IMR-90 (cell line): ENCODE data around the gene COL19A1. TPM values are rescaled to one million over a fixed set of nuclear protein-coding genes. Genes with fewer than 3 reads are reported as not detected.

Source experiments
- ATAC-seq: fragments of 200-7000 bp; cut with Tn5 transposase; 2 replicates; pipeline ENCODE4 v1.9.1; 2020; ENCODE audit warnings: low read depth, mild to moderate bottlenecking, moderate library complexity
- BruUV-seq: library from RNA; stranded (reverse); fragments of 400-500 nt; replicated peaks from 2 replicates; lab custom pipeline; 2021; lab: Mats Ljungman, UMichigan
- CTCF ChIA-PET: fragments of 300-600 bp; formaldehyde crosslinking; extraction: SDS; loops from one replicate; lab custom pipeline; 2021; ENCODE audit warnings: antibody characterized with exemption; lab: Yijun Ruan, JAX
- POLR2A ChIA-PET: fragments of 300-600 bp; sonication (Branson Sonifier 250); formaldehyde crosslinking; loops from one replicate; lab custom pipeline; 2022; ENCODE audit warnings: antibody characterized with exemption; ENCODE audit not compliant: unreplicated experiment; lab: Charles Lee
- DNase-seq: peaks from one replicate; pipeline ENCODE4 v3.0.0; 2013
- H2AFZ ChIP-seq: replicated peaks from 2 replicates; pipeline ENCODE3; 2013; ENCODE audit warnings: low read length, mild to moderate bottlenecking; ENCODE audit not compliant: poor library complexity
- H2AK5ac ChIP-seq: 2 replicates; pipeline ENCODE4 v1.6.1; 2013; ENCODE audit warnings: low read depth, low read length, inconsistent platforms
- H2AK9ac ChIP-seq: replicated peaks from 2 replicates; pipeline ENCODE3; 2013; ENCODE audit warnings: mild to moderate bottlenecking, low read depth, low read length, moderate library complexity; ENCODE audit not compliant: poor library complexity
- H2BK120ac ChIP-seq: 2 replicates; pipeline ENCODE4 v1.6.1; 2013; ENCODE audit warnings: low read depth, low read length, inconsistent platforms
- H2BK15ac ChIP-seq: 3 replicates; pipeline ENCODE4 v1.6.1; 2013; ENCODE audit warnings: low read depth, low read length, inconsistent platforms
- H2BK20ac ChIP-seq: 2 replicates; pipeline ENCODE4 v1.6.1; 2013; ENCODE audit warnings: low read depth, mild to moderate bottlenecking, inconsistent platforms, low read length, moderate library complexity
- H2BK5ac ChIP-seq: 2 replicates; pipeline ENCODE4 v1.6.1; 2013; ENCODE audit warnings: mild to moderate bottlenecking, low read depth, low read length, inconsistent platforms; ENCODE audit not compliant: poor library complexity, severe bottlenecking
- H3K14ac ChIP-seq: replicated peaks from 2 replicates; pipeline ENCODE4 v1.6.1; 2013; ENCODE audit warnings: low read depth, low read length, inconsistent platforms
- H3K18ac ChIP-seq: 2 replicates; pipeline ENCODE4 v1.6.1; 2013; ENCODE audit warnings: low read depth, low read length, control low read depth
- H3K23ac ChIP-seq: 2 replicates; pipeline ENCODE4 v1.6.1; 2013; ENCODE audit warnings: low read depth, low read length, inconsistent platforms
- H3K27ac ChIP-seq: 2 replicates; pipeline ENCODE4 v1.5.1; 2013; ENCODE audit warnings: mild to moderate bottlenecking, control low read depth, low read length; ENCODE audit not compliant: insufficient read depth
- H3K27me3 ChIP-seq: 2 replicates; pipeline ENCODE4 v1.6.1; 2013; ENCODE audit warnings: low read length; ENCODE audit not compliant: control insufficient read depth, insufficient read depth
- H3K36me3 ChIP-seq: 2 replicates; pipeline ENCODE4 v1.6.1; 2013; ENCODE audit warnings: low read length, mixed read lengths; ENCODE audit not compliant: control insufficient read depth, insufficient read depth
- H3K4ac ChIP-seq: 2 replicates; pipeline ENCODE4 v1.6.1; 2013; ENCODE audit warnings: low read depth, low read length, inconsistent platforms
- H3K4me1 ChIP-seq: 2 replicates; pipeline ENCODE4 v1.6.1; 2013; ENCODE audit warnings: low read length, mixed read lengths; ENCODE audit not compliant: control insufficient read depth, insufficient read depth
- H3K4me2 ChIP-seq: 2 replicates; pipeline ENCODE4 v1.6.1; 2013; ENCODE audit warnings: low read depth, mild to moderate bottlenecking, control low read depth, low read length, moderate library complexity
- H3K4me3 ChIP-seq: 2 replicates; pipeline ENCODE4 v1.5.1; 2013; ENCODE audit warnings: low read depth, mild to moderate bottlenecking, control low read depth, low read length, moderate library complexity; ENCODE audit not compliant: insufficient read depth
- H3K56ac ChIP-seq: 2 replicates; pipeline ENCODE4 v1.6.1; 2013; ENCODE audit warnings: low read length, inconsistent platforms; ENCODE audit not compliant: insufficient read depth; ENCODE audit errors: extremely low read depth
- H3K79me1 ChIP-seq, 2 experiments: 2 replicates each; pipeline ENCODE4 v1.6.1; 2013; ENCODE audit warnings: low read length in 2 of 2, inconsistent platforms in 1 of 2, low read depth in 1 of 2
- H3K9ac ChIP-seq: 2 replicates; pipeline ENCODE4 v1.6.1; 2013; ENCODE audit warnings: low read depth, low read length, control low read depth
- H3K9me1 ChIP-seq: 2 replicates; pipeline ENCODE4 v1.6.1; 2013; ENCODE audit warnings: low read length, inconsistent platforms; ENCODE audit not compliant: insufficient read depth
- H3K9me3 ChIP-seq: 2 replicates; pipeline ENCODE4 v1.6.1; 2013; ENCODE audit warnings: low read length; ENCODE audit not compliant: control insufficient read depth, insufficient read depth
- H4K20me1 ChIP-seq: 2 replicates; pipeline ENCODE4 v1.6.1; 2013; ENCODE audit warnings: low read length, inconsistent platforms; ENCODE audit not compliant: insufficient read depth
- H4K5ac ChIP-seq: 2 replicates; pipeline ENCODE4 v1.6.1; 2013; ENCODE audit warnings: mild to moderate bottlenecking, low read depth, low read length, control low read depth
- H4K8ac ChIP-seq, 2 experiments: 2 replicates each; pipeline ENCODE4 v1.6.1; 2013; ENCODE audit warnings: low read depth in 2 of 2, low read length in 2 of 2, control low read depth in 1 of 2, inconsistent platforms in 1 of 2
- H4K91ac ChIP-seq: 2 replicates; pipeline ENCODE4 v1.6.1; 2013; ENCODE audit warnings: low read depth, low read length, inconsistent platforms; ENCODE audit not compliant: insufficient read depth
- BHLHE40 ChIP-seq: fragments of 150-350 bp; IDR thresholded peaks from 2 replicates; pipeline ENCODE4 v1.6.1; 2016; ENCODE audit warnings: mild to moderate bottlenecking, low read depth, low read length
- CEBPB ChIP-seq: IDR thresholded peaks from 2 replicates; pipeline ENCODE4 v1.6.1; 2012; ENCODE audit warnings: low read depth, low read length, improper control_type of control experiment
- ELK1 ChIP-seq: fragments of 150-350 bp; IDR thresholded peaks from 2 replicates; pipeline ENCODE4 v1.6.1; 2016; ENCODE audit warnings: low read depth, mild to moderate bottlenecking, low read length, moderate library complexity, borderline replicate concordance
- FOS ChIP-seq: fragments of 150-350 bp; IDR thresholded peaks from 2 replicates; pipeline ENCODE4 v1.6.1; 2016; ENCODE audit warnings: low read depth, low read length
- MAFK ChIP-seq: IDR thresholded peaks from 2 replicates; pipeline ENCODE4 v1.6.1; 2012; ENCODE audit warnings: low read depth, low read length, improper control_type of control experiment
- MXI1 ChIP-seq: IDR thresholded peaks from 2 replicates; pipeline ENCODE4 v1.6.1; 2012; ENCODE audit warnings: low read depth, mild to moderate bottlenecking, low read length, moderate library complexity, borderline replicate concordance
- NFE2L2 ChIP-seq: fragments of 150-350 bp; IDR thresholded peaks from 2 replicates; pipeline ENCODE4 v1.6.1; 2016; ENCODE audit warnings: low read depth, mild to moderate bottlenecking, low read length
- POLR2A ChIP-seq: IDR thresholded peaks from 2 replicates; pipeline ENCODE4 v1.6.1; 2012; ENCODE audit warnings: mild to moderate bottlenecking, low read depth, low read length
- RAD21 ChIP-seq: IDR thresholded peaks from 2 replicates; pipeline ENCODE4 v1.6.1; 2012; ENCODE audit warnings: low read length, improper control_type of control experiment
- RCOR1 ChIP-seq: IDR thresholded peaks from 2 replicates; pipeline ENCODE4 v1.6.1; 2012; ENCODE audit warnings: mild to moderate bottlenecking, low read length, improper control_type of control experiment; ENCODE audit not compliant: insufficient replicate concordance
- RFX5 ChIP-seq: IDR thresholded peaks from 2 replicates; pipeline ENCODE4 v1.8.0; 2012; ENCODE audit warnings: low read depth, mild to moderate bottlenecking, low read length, moderate library complexity
- WGBS, 2 experiments: methylation state at CpG; one replicate each; pipeline versions ENCODE4 v1.1.5 to v1.1.7; 2013; ENCODE audit warnings: missing lambda C conversion rate in 2 of 2; ENCODE audit not compliant: insufficient read length in 1 of 2; ENCODE audit errors: extremely low coverage in 2 of 2; 5-methylcytosine and 5-hydroxymethylcytosine counted together
- dilution Hi-C: fragments of 300-500 bp; cut with HindIII; formaldehyde crosslinking; loops from one replicate; pipeline ENCODE4 v1.14.3; 2018; ENCODE audit warnings: low sequenced_read_pairs; ENCODE audit not compliant: unreplicated experiment
- in situ Hi-C: fragments of 300-500 bp; cut with MboI; formaldehyde crosslinking; loops from 3 replicates; pipeline ENCODE4 v1.14.3; 2019; ENCODE audit warnings: low sequenced_read_pairs, inconsistent platforms, mixed read lengths
- intact Hi-C: fragments of 100-400 bp; cut with micrococcal nuclease; formaldehyde crosslinking; loops from 2 replicates; pipeline ENCODE4 v1.10.0; 2022
- polyA plus RNA-seq, 3 experiments: library from polyadenylated mRNA; depleted of rRNA; stranded (reverse); fragments of >200 nt; gene quantifications; 2 replicates each; pipeline ENCODE4 v1.2.3, GENCODE V29; 2012; ENCODE audit warnings: low replicate concordance in 1 of 3
- total RNA-seq: library from RNA; depleted of rRNA; stranded (reverse); fragments of >200 nt; gene quantifications from 2 replicates; pipeline ENCODE4 v1.2.3, GENCODE V29; 2012

COL19A1 gene
- total and polyA plus RNA-seq, 2 of the 4 experiments (the other 2 are of a cell fraction): under 0.01 TPM; not detected in 1

GRCh38 chr6:69871107-69871506, 4.8 kb downstream of the COL19A1 start:
- H3K79me1 ChIP-seq: no peaks in the 10 kb centered on the region

More at GRCh38 chr6:69871107-69871506, 4.8 kb downstream of the COL19A1 start:
- H3K36me3 ChIP-seq: no peaks in the 10 kb centered on the region
- no peak overlapping the region for H3K18ac ChIP-seq
- H3K4ac ChIP-seq: no peak overlapping the region
- no peaks in the 10 kb centered on the region for H3K9me1 ChIP-seq
- H2BK5ac ChIP-seq: no peak overlapping the region
- peaks cover 5% of the 10 kb centered on the region; the same call in 1 of the 2 replicates for H3K4me1 ChIP-seq
- no TSS peak for BruUV-seq
- H3K9me3 ChIP-seq: no peaks in the 10 kb centered on the region
- H3K27ac ChIP-seq: no peak overlapping the region
- H4K20me1 ChIP-seq: no peaks in the 10 kb centered on the region
- H2AK9ac ChIP-seq: no peak overlapping the region
- H3K4me2 ChIP-seq: no peak overlapping the region
- H2BK20ac ChIP-seq: no peak overlapping the region
- ChIA-PET POLR2A (no interaction called here), CTCF (no interaction called here)
- no peak for DNase-seq
- H3K27me3 ChIP-seq: peaks cover 29% of the 10 kb centered on the region
- H3K4me3 ChIP-seq: no peak overlapping the region
- no peak overlapping the region for H3K56ac ChIP-seq
- ATAC-seq: no peak
- intact Hi-C loops: no loop called here
- H3K14ac ChIP-seq: no peak overlapping the region
- no peak overlapping the region for H2AK5ac ChIP-seq
- H4K91ac ChIP-seq: no peak overlapping the region
- in situ Hi-C loops: no loop called here
- H3K23ac ChIP-seq: no peak overlapping the region
- H2BK15ac ChIP-seq: no peak overlapping the region
- no peak overlapping the region for H2AFZ ChIP-seq
- TF ChIP-seq ELK1 (no peak), CEBPB (no peak), BHLHE40 (no peak), POLR2A (no peak), MAFK (no peak), FOS (no peak), RFX5 (no peak), RCOR1 (no peak), RAD21 (no peak), NFE2L2 (no peak), MXI1 (no peak)
- no peak overlapping the region for H2BK120ac ChIP-seq
- dilution Hi-C loops: no loop called here
- H4K5ac ChIP-seq: no peak overlapping the region
- no peak overlapping the region for H3K9ac ChIP-seq
- WGBS, 2 experiments: no CpG with 5 or more reads among the region's 2 CpGs
- H4K8ac ChIP-seq: no peak overlapping the region
